ENCODE data around the gene ARPC5L.
A peak's percentile ranks its signal among the peaks of the same experiment; 100 is the strongest.
"Not testable (repeated sequence)": the region's sequence is repeated elsewhere in the genome, so short reads cannot be mapped to it uniquely, and the experiment has no call there.

Gene ARPC5L

DNA sequence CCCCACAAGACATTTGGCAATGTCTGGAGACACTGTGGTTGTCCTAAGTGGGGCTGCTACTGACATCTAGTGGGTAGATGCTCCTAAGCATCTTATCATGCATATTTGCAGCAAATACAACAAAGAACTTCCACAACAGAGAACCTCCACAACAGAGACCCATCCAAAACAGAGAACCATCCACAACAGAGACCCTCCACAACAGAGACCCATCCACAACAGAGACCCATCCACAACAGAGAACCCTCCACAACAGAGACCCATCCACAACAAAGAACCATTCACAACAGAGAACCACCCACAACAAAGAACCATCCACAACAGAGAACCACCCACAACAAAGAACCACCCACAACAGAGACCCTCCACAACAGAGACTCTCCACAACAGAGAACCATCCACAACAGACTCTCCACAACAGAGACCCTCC, 32.8 kb downstream of the ARPC5L start:
- DNase-seq = peak in 1 of 3 experiments; percentile 45

DNA sequence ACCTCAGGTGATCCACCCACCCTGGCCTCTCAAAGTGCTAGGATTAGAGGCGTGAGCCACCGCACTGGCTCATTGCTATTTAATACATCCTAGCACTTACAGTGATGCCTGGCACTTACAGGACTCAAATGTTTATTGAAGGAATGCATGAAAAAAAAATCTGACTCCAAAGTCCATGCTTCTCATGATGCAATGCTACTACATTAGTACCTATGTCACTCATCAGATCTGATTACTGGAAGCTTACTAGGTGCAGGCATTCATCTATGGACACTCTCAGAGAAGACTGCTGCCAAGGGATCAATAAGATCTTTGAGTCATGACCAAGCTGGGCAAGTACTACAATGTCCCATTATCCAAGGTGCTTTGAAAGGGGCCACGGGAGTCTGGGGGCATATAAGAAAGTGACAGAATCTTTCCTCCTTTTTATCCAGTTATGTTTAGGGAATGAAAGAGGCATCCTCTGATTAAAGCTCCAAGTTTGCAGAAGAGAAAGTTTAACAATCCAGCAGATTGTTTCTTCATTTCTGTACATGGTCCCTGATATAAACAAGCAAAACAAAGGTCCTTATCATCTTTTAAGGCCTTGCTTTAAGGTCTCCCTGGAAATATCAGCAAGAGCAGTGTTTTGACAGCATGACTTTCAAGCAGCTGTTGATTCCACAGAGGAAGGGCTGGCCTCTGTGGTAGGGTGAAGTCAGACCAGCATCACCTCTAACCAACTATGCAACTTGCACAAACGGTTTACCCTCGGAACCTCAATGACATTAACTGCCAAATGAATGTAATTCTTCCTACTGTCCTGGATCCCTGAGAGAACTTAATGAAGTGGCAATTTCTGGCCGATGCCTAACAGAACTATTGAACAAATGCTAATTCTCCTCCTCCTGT, 35.9 kb downstream of the ARPC5L start:
- no peak for DNase-seq

DNA sequence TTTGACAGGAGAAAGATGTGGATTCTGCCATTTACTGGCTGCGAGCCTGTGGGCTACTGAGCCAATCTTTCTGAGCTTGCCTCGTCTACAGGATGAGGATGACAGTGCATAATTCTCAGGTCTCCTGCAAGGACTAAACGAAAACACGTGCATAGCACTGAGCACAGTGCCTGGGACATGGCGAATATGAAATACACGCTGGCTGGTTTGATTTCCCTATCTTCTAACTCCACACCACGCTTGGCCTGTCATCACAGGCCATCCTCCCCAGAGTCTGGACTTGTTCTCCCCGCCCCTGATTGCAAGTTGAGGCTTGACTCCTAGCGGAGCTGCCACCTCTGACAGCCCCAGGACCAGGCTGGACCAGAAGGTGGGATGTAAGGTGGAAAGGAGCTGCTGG, 37.9 kb downstream of the ARPC5L start:
- DNase-seq = no peak

DNA sequence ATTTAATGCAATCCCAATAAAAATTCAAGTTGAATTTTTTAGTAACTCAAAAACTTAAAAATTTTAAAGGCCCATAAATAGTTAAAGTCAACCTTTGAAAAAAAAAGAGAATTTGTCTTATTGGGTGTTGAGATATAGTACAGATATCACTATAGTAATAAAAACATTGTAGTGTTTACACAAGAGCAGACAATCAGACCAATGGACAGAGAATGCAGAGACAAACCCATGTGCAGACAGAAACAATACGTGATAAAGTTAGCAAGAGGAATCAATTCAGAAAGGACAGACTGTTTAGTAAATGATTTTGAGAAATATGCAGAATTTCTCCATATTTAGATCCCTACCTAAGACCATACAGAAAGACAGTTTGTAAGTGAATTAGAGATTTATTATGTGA, 45.0 kb downstream of the ARPC5L start:
- DNase-seq = no peak

DNA sequence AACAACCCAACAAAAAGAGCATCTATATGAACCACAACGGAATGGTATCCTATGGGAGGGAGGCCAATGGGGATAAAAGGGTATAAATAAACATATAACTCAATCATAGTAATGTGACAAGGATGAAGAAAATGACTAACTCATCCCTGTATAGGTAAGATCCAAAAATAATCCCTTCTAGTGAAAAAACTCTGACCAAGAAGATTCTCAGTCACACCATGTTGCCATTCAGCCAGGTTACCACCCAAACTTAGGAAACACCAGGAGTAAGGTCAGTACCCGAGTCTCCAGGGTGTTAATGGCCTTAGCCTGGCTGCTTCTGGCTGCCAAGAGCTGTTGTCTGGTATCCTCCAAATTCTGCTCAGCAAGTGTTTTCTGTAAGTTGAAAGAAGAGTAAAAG, 46.2 kb downstream of the ARPC5L start:
- no peak for DNase-seq

DNA sequence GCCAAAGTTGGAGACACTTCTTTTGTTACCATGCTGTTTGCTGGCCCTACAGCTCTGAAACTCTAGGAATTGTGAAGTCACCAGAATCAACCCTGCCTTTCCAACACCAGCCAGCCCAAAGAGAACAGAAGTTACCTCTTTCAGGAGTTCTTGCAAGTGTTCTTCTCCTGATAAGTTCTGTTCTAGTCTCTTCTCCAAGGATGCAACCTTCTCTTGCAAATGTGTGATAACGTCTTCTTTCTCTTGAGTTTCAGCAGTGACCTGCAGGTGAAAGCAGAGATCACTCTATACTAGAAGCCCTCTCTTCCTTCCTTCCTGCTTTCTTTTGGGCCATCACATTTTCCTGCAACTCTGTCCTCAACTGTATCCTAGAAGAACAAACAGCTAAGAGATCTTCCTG, 49.8 kb downstream of the ARPC5L start:
- DNase-seq = no peak

DNA sequence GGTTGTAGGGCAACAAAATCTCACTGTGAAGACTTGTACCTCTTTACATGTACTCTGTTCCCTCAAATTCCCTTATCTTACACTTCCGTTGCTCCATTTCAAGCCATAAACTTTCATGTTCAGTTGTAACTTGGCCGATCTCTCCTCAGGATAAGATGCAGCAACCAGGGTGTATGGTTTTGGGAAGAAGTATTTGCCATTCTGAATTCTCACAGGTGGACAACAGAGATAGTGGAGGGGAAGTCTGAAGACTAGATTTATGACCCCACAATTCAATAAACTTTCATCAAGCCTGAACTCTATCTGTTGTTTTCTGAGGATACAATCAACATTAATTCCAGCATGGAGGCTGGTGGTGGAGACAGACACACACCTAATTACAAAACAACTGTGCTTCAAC, 51.4 kb downstream of the ARPC5L start:
- DNase-seq = no peak

DNA sequence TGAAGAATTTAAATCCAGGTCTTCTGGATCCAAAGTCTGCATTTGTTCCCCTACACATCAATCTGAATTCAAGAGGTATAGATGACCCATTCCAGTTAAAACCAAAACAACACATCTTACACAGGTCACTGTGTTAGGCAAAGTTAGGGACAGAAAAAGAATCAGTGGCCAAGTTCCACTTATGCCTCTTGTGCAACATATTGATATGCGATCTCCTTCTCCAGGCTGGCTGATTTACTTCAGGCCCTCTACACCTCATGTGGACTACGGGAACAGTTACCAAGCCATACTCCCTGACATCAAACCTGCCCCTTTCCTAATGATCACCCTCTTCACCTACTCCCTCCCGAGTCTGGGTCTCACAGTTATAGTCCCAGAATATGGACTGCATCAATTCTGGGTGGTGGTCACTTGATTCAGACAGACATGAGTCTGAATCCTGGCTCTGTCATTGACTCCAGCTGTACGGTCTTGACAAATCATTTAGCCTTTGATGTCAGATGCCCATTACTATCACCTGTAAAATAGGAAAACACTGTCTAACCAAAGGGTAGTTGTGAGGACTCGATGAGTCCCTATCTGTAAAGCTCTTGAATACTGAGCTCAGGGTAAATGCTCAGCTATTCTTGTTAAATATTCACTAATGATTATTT, 52.9 kb downstream of the ARPC5L start:
- DNase-seq = no peak

DNA sequence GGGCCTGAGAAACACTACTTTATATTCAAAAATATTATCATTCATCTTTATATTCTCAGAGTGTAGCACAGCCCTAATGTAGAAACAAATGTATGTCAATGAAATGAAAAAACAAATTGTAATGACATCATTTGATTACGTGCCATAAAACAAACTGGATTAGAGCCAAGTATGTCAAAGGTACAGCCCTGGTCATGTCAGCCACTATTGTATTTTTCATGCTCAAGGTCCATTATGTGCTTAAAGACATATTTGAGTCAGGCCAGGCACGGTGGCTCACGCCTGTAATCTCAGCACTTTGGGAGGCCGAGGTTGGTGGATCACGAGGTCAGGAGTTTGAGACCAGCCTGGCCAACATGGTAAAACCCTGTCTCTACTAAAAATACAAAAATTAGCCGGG, 58.5 kb downstream of the ARPC5L start:
- DNase-seq = not testable (repeated sequence)

Data from NCI-H1417 (cell line).